D721Med (cell line): Measurements from ENCODE around the gene F2R.
"Not testable (repeated sequence)": the region's sequence is repeated elsewhere in the genome, so short reads cannot be mapped to it uniquely, and the experiment has no call there.

Experiments used
- DNase-seq: peaks from one replicate; pipeline ENCODE4 v3.0.0; 2011; ENCODE audit warnings: low spot score; ENCODE audit not compliant: insufficient read length
- FAIRE-seq: peaks from 2 replicates; lab custom pipeline; 2011; peaks lifted over from hg19 to GRCh38; lab: Jason Lieb, UNC
- TF ChIP-seq, protein P1 (sequence below): IDR thresholded peaks from 2 replicates; pipeline ENCODE4 v1.5.1; 2012; ENCODE audit warnings: mild to moderate bottlenecking, control low read depth; ENCODE audit not compliant: insufficient read depth; ENCODE audit errors: missing control alignments

Gene F2R

GRCh38 chr5:76675364-76675763 lies 40.6 kb upstream of the F2R start:
- DNase-seq = no peak
- TF ChIP-seq, protein P1, sequence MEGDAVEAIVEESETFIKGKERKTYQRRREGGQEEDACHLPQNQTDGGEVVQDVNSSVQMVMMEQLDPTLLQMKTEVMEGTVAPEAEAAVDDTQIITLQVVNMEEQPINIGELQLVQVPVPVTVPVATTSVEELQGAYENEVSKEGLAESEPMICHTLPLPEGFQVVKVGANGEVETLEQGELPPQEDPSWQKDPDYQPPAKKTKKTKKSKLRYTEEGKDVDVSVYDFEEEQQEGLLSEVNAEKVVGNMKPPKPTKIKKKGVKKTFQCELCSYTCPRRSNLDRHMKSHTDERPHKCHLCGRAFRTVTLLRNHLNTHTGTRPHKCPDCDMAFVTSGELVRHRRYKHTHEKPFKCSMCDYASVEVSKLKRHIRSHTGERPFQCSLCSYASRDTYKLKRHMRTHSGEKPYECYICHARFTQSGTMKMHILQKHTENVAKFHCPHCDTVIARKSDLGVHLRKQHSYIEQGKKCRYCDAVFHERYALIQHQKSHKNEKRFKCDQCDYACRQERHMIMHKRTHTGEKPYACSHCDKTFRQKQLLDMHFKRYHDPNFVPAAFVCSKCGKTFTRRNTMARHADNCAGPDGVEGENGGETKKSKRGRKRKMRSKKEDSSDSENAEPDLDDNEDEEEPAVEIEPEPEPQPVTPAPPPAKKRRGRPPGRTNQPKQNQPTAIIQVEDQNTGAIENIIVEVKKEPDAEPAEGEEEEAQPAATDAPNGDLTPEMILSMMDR = no peak
- FAIRE-seq = no peak

GRCh38 chr5:76677849-76678472 lies 38.0 kb upstream of the F2R start:
- FAIRE-seq = no peak
- TF ChIP-seq, protein P1 = no peak
- DNase-seq = no peak

DNA sequence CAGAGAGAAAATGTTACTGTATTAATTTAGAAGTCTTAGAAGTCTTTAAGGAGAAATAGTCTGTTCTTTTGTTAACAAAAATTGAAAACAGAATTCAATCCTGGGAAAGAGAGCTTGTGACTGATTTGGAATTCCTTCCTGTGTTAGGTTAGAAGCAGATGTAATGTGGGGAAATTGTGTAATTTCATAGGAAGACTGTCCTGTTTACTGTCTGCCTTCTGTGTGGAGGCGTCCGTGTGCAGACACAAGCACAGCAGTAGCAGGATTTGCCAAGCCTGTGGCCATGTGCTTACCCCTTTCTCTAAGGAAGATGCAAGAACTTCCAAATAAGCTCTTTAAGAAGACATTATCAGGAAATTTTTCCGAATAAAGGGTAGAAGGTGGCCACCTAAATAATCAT lies 36.7 kb upstream of the F2R start:
- TF ChIP-seq, protein P1 = no peak
- FAIRE-seq (no peak), DNase-seq (no peak)

DNA sequence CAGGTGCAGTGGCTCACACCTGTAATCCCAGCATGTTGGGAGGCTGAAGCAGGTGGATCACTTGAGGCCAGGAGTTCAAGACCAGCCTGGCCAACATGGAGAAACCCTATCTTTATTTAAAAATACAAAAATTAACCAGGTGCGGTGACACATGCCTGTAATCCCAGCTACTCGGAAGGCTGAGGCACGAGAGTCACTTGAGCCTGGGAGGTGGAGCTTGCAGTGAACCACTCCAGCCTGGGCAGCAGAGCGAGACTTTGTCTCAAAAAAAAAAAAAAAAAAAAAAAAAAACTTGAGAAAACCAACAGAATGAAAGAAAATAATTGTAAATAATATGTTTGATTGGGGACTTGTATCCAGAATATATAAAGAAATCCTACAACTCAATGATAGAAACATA lies 35.1 kb upstream of the F2R start:
- not testable (repeated sequence) for FAIRE-seq, DNase-seq

GRCh38 chr5:76681287-76681686 lies 34.6 kb upstream of the F2R start:
- no peak for FAIRE-seq
- DNase-seq = no peak

DNA sequence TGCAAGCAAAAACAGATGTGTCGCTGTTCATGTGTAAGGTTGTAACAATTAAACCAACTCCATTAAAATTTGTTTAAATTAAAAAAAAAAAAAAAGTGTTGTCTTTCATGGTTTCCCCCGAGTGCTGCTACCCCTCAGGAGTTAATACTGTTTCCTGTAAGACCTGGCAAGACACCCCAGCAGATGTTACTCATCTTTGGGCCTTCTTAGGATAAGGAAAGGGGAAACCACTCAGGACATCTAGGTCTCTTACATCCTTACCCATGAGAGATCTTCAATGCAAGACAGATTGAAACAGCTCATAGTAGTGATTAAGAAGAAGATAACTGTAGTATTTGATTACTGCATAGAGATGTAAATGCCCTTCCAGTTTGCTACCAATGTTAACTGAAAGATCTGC lies 33.5 kb upstream of the F2R start:
- DNase-seq (no peak), FAIRE-seq (no peak)
- TF ChIP-seq, protein P1 = no peak

More at GRCh38 chr5:76681287-76681686, 34.6 kb upstream of the F2R start:
- TF ChIP-seq, protein P1 = no peak

GRCh38 chr5:76683816-76684731 lies 31.9 kb upstream of the F2R start:
- TF ChIP-seq, protein P1 = no peak
- DNase-seq (no peak), FAIRE-seq (no peak)
